GM18870 (cell line): ENCODE data around the gene BABAM2.

Experiments
- ATAC-seq: cut with Tn5 transposase; IDR thresholded peaks from one replicate; pipeline ENCODE4 v1.9.1; 2021; ENCODE audit warnings: moderate library complexity; ENCODE audit not compliant: unreplicated experiment

BABAM2 gene

GRCh38 chr2:28058791-28059190 lies 168.3 kb downstream of the BABAM2 start:
- no peak for ATAC-seq

GRCh38 chr2:28062867-28063266 lies 172.3 kb downstream of the BABAM2 start:
- no peak for ATAC-seq

GRCh38 chr2:28063492-28063962 lies 173.0 kb downstream of the BABAM2 start:
- ATAC-seq, result no peak

GRCh38 chr2:28067602-28068001 lies 177.1 kb downstream of the BABAM2 start:
- no peak for ATAC-seq

- ATAC-seq, result no peak
Observed at GRCh38 chr2:28068088-28068487, 177.6 kb downstream of the BABAM2 start.

- ATAC-seq, result no peak
Observed at GRCh38 chr2:28068527-28068926, 178.0 kb downstream of the BABAM2 start.

GRCh38 chr2:28071221-28071620 lies 180.7 kb downstream of the BABAM2 start:
- ATAC-seq, result no peak

GRCh38 chr2:28074137-28074536 lies 183.6 kb downstream of the BABAM2 start:
- ATAC-seq, result no peak

GRCh38 chr2:28080911-28081310 lies 190.4 kb downstream of the BABAM2 start:
- ATAC-seq, result no peak

GRCh38 chr2:28082131-28082530 lies 191.6 kb downstream of the BABAM2 start:
- no peak for ATAC-seq

GRCh38 chr2:28083476-28083875 lies 192.9 kb downstream of the BABAM2 start:
- ATAC-seq, result no peak

- ATAC-seq, result no peak
Observed at GRCh38 chr2:28084564-28084963, 194.0 kb downstream of the BABAM2 start.

GRCh38 chr2:28085201-28085600 lies 194.7 kb downstream of the BABAM2 start:
- ATAC-seq, result no peak

GRCh38 chr2:28086611-28087010 lies 196.1 kb downstream of the BABAM2 start:
- no peak for ATAC-seq

GRCh38 chr2:28088970-28089369 lies 198.4 kb downstream of the BABAM2 start:
- ATAC-seq, result no peak

GRCh38 chr2:28089486-28089885 lies 199.0 kb downstream of the BABAM2 start:
- ATAC-seq, result no peak

GRCh38 chr2:28093308-28093707 lies 202.8 kb downstream of the BABAM2 start:
- ATAC-seq, result no peak

- no peak for ATAC-seq
Observed at GRCh38 chr2:28093768-28094167, 203.2 kb downstream of the BABAM2 start.

GRCh38 chr2:28094739-28095138 lies 204.2 kb downstream of the BABAM2 start:
- no peak for ATAC-seq

- ATAC-seq, result no peak
Observed at GRCh38 chr2:28095622-28096021, 205.1 kb downstream of the BABAM2 start.

- ATAC-seq, result no peak
Observed at GRCh38 chr2:28096421-28096820, 205.9 kb downstream of the BABAM2 start.

- no peak for ATAC-seq
Observed at GRCh38 chr2:28098501-28099225, 208.1 kb downstream of the BABAM2 start.

- ATAC-seq, result no peak
Observed at GRCh38 chr2:28101123-28101522, 210.6 kb downstream of the BABAM2 start.
